Measurements from ENCODE around the gene UQCC2.

UQCC2 gene

DNA sequence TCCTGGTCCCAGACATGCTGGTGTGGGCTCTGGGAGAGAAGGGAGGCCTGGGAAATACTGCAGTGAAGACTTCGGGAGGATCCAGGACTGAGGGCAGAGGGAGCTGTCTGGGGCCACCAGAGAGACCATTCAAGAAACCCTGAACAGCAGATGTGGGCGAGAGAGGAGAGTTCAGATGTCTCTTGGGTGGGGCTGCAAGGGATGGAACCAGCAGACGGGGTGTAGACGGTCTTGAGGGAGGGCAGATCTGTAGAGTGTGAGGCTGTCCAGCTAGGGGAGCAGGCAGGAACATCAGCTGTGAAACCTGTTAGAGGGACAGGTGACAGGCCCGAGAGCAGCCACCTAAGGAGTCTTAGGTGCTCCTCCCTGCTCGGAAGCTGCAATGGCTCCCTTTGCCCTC is 51.5 kb downstream of the UQCC2 start:
- no peaks in the 10 kb centered on the region; the same call in 1 of the 2 replicates for H3K4me1 ChIP-seq (ENCODE audit: control insufficient read depth, insufficient read depth, low read length)
- H3K4me3 ChIP-seq (ENCODE audit: low read depth, low read length) = no peak overlapping the region
- no peak overlapping the region for H3K27ac ChIP-seq (ENCODE audit: low read depth, low read length)
- H3K9me3 ChIP-seq (ENCODE audit: control insufficient read depth, insufficient read depth, low read length) = no peaks in the 10 kb centered on the region
- no peaks in the 10 kb centered on the region for H3K27me3 ChIP-seq (ENCODE audit: control insufficient read depth, insufficient read depth, low read length)
- peaks cover 32% of the 10 kb centered on the region for H3K36me3 ChIP-seq (ENCODE audit: control insufficient read depth, insufficient read depth, low read length)
- no peak overlapping the region for H3K9ac ChIP-seq (ENCODE audit: low read depth, low read length)

DNA sequence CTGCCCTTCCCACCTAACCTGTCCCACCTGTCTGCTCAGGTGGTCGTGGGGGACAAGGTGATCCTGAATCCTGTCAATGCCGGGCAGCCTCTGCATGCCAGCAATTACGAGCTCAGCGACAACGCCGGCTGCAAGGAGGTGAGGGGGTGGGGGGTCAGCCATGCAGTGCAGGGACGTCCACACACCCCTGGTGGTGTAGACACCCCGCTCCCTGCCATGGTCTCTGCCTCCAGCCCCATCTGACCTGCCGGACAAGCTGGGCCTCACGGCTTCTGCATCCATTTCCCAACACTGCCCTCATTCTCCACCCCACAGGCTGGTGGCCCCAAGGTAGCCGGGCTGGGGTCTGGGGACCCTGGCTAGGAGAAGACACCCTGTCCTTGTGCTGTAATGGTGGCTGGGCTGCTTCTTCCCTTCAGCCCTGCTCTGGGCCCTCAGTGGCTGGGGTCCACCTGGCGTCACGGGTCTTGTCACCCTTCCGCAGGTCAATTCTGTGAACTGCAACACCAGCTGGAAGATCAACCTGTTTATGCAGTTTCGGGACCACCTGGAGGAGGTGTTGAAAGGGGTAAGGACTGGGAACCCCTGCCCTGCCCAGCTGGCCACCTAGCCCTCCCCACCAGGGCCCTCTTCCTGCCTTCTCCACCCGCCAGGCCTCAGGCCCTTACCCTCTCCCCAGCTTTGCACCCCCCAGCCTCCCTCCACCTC is 52.4 kb downstream of the UQCC2 start:
- Histone ChIP-seq H3K27ac (ENCODE audit: low read depth, low read length) (no peak overlapping the region), H3K4me1 (ENCODE audit: control insufficient read depth, insufficient read depth, low read length) (no peaks in the 10 kb centered on the region; the same call in 1 of the 2 replicates), H3K4me3 (ENCODE audit: low read depth, low read length) (no peak overlapping the region), H3K36me3 (ENCODE audit: control insufficient read depth, insufficient read depth, low read length) (peaks cover 30% of the 10 kb centered on the region), H3K27me3 (ENCODE audit: control insufficient read depth, insufficient read depth, low read length) (no peaks in the 10 kb centered on the region), H3K9ac (ENCODE audit: low read depth, low read length) (no peak overlapping the region), H3K9me3 (ENCODE audit: control insufficient read depth, insufficient read depth, low read length) (no peaks in the 10 kb centered on the region)

DNA sequence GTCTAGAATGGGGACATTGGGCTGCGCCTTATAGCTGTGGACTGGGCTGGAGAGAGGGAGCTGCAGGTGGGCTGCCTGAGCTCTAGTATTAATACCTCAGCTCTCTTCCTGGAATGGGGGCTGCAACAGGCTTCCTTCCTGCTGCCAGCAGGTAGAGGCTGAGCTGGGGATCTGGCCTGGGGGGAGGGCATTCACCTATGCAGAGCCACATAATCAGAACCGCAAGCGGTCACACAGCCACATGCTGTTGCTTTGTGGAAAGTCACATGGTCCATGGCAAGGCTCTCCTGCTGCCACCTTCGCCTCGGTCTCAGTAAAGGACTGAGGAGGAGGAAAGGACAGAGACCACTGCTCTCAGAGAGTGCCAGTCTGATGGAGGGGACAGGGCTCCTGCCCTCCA is 54.7 kb downstream of the UQCC2 start:
- Histone ChIP-seq H3K4me3 (ENCODE audit: low read depth, low read length) (no peak overlapping the region), H3K4me1 (ENCODE audit: control insufficient read depth, insufficient read depth, low read length) (no peaks in the 10 kb centered on the region; the same call in 1 of the 2 replicates), H3K27ac (ENCODE audit: low read depth, low read length) (no peak overlapping the region), H3K9me3 (ENCODE audit: control insufficient read depth, insufficient read depth, low read length) (no peaks in the 10 kb centered on the region), H3K9ac (ENCODE audit: low read depth, low read length) (no peak overlapping the region), H3K27me3 (ENCODE audit: control insufficient read depth, insufficient read depth, low read length) (no peaks in the 10 kb centered on the region), H3K36me3 (ENCODE audit: control insufficient read depth, insufficient read depth, low read length) (peaks cover 27% of the 10 kb centered on the region)

DNA sequence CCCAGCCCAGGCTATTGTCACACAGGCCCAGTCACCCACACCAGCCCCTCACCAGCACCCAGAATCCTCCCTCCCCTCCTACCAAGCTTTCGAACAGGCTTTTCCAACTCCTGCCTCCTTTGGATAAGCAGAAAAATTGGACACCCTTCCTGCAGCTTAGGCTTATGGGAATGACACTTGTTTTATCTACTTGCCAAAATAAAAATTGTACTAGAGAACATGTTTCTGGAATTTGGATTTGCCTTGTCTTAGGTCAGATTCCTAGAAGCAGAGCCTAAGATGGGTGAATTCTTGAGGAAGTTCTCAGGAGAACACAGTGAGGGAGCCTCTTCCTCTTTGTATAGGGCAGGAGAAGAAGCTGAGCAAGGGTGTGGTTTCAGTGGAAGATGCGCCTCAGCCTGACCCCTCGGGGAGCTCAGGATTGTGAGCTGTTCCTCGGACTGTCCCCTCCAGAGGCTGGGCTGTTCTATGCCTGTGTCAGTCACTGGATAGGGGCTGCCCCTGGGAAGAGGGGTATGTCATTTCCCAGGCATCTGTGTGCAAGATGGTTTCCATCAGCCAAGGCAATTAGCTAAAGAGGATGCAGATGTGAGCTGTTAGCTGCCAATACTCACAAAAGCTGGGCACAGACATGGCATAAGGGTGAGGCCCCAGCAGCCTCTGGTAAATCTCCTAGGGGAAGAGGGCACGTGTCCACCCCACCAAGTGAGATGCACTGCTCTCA is 56.5 kb downstream of the UQCC2 start:
- no peaks in the 10 kb centered on the region for H3K9me3 ChIP-seq (ENCODE audit: control insufficient read depth, insufficient read depth, low read length)
- peaks cover 24% of the 10 kb centered on the region for H3K36me3 ChIP-seq (ENCODE audit: control insufficient read depth, insufficient read depth, low read length)
- no peak overlapping the region for H3K27ac ChIP-seq (ENCODE audit: low read depth, low read length)
- no peak overlapping the region for H3K9ac ChIP-seq (ENCODE audit: low read depth, low read length)
- no peaks in the 10 kb centered on the region for H3K27me3 ChIP-seq (ENCODE audit: control insufficient read depth, insufficient read depth, low read length)
- H3K4me3 ChIP-seq (ENCODE audit: low read depth, low read length) = no peak overlapping the region
- no peaks in the 10 kb centered on the region; the same call in 1 of the 2 replicates for H3K4me1 ChIP-seq (ENCODE audit: control insufficient read depth, insufficient read depth, low read length)

DNA sequence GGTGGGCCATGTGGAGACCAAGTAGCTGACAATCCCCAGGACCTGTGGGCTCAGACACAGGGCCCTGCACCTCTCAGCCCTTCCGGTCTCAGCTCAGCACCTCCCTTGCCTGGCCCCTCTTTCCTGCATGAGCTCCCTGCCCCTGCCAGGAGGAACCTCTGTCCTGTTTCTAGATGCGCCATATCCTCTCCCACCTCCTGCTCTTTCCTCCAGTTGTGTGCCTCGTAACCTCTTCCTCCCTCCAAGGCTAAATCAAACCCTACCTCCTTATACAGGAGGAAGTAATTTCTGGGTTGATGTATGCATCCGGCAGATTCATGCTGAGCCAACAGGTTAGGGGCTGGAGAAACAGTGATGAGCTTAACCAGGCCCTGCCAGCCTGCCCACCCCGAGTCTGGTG is 59.5 kb downstream of the UQCC2 start:
- Histone ChIP-seq H3K9ac (ENCODE audit: low read depth, low read length) (no peak overlapping the region), H3K27ac (ENCODE audit: low read depth, low read length) (no peak overlapping the region), H3K36me3 (ENCODE audit: control insufficient read depth, insufficient read depth, low read length) (peaks cover 10% of the 10 kb centered on the region; the same call in 1 of the 2 replicates), H3K9me3 (ENCODE audit: control insufficient read depth, insufficient read depth, low read length) (no peaks in the 10 kb centered on the region), H3K4me3 (ENCODE audit: low read depth, low read length) (no peak overlapping the region), H3K4me1 (ENCODE audit: control insufficient read depth, insufficient read depth, low read length) (no peaks in the 10 kb centered on the region; the same call in 1 of the 2 replicates), H3K27me3 (ENCODE audit: control insufficient read depth, insufficient read depth, low read length) (no peaks in the 10 kb centered on the region)

DNA sequence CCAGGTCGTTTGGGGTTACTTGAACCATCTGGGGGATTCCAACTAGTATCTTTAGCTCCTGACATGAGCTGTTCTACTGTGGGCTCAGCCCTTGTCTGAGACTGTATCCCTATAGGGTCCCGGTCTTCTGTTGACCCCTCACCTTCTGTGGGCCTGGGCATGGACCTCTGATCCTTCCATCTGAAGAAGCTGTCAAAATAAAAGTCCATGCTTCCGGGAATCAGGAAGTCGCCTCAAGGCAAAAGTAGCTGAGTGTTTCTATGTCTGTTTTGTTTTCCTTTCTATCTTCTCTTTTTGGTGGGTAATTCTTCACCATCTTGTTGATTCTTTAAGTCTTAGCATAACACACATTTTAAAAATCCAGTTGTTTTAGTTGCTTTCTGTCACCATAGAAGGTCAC is 60.1 kb downstream of the UQCC2 start:
- Histone ChIP-seq H3K4me3 (ENCODE audit: low read depth, low read length) (no peak overlapping the region), H3K4me1 (ENCODE audit: control insufficient read depth, insufficient read depth, low read length) (no peaks in the 10 kb centered on the region; the same call in 1 of the 2 replicates), H3K36me3 (ENCODE audit: control insufficient read depth, insufficient read depth, low read length) (peaks cover 8% of the 10 kb centered on the region; the same call in 1 of the 2 replicates), H3K27me3 (ENCODE audit: control insufficient read depth, insufficient read depth, low read length) (no peaks in the 10 kb centered on the region), H3K27ac (ENCODE audit: low read depth, low read length) (no peak overlapping the region), H3K9me3 (ENCODE audit: control insufficient read depth, insufficient read depth, low read length) (no peaks in the 10 kb centered on the region), H3K9ac (ENCODE audit: low read depth, low read length) (no peak overlapping the region)

Data from HUES48 (cell line).